ENCODE measurements around the gene APBB1. TPM values are rescaled to one million over a fixed set of nuclear protein-coding genes. Genes with fewer than 3 reads are reported as not detected.

The APBB1 gene
- total and polyA plus RNA-seq, 9 of the 15 experiments (the other 6 are each of a cell fraction or from before 2014, with no cell fraction given): 0.04 to 0.73 (median 0.40) TPM

DNA sequence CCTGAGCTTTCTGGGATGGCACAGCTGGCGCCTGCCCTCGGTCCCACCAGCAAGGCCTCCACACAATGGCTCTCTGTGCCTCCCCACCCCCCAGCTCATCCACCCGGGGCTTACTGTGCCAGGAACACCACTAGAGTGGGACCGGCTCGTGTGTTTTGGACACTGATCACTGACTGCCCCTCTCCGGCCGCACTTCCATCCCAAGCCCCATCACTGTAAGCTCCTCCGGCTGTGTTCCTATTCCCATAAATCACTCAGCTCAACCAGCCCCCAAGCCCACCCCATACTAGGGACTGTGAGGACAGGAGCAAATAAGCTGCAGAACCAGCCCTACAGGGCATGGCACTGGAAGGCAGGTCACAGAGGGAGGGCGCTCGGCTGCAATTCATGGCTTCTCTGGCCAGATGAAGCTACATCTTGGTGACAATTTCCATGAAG lies 7.3 kb downstream of the APBB1 start (continued):
- TF ChIP-seq, protein P1, sequence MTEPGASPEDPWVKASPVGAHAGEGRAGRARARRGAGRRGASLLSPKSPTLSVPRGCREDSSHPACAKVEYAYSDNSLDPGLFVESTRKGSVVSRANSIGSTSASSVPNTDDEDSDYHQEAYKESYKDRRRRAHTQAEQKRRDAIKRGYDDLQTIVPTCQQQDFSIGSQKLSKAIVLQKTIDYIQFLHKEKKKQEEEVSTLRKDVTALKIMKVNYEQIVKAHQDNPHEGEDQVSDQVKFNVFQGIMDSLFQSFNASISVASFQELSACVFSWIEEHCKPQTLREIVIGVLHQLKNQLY (CRISPR knock-in tag; conservative IDR thresholded peaks at IDR 0.05): no peak
- no peak for TF ChIP-seq DIDO1 (tag; IDR thresholded peaks at IDR 0.05; ENCODE audit: low read depth)
- TF ChIP-seq, protein P2, sequence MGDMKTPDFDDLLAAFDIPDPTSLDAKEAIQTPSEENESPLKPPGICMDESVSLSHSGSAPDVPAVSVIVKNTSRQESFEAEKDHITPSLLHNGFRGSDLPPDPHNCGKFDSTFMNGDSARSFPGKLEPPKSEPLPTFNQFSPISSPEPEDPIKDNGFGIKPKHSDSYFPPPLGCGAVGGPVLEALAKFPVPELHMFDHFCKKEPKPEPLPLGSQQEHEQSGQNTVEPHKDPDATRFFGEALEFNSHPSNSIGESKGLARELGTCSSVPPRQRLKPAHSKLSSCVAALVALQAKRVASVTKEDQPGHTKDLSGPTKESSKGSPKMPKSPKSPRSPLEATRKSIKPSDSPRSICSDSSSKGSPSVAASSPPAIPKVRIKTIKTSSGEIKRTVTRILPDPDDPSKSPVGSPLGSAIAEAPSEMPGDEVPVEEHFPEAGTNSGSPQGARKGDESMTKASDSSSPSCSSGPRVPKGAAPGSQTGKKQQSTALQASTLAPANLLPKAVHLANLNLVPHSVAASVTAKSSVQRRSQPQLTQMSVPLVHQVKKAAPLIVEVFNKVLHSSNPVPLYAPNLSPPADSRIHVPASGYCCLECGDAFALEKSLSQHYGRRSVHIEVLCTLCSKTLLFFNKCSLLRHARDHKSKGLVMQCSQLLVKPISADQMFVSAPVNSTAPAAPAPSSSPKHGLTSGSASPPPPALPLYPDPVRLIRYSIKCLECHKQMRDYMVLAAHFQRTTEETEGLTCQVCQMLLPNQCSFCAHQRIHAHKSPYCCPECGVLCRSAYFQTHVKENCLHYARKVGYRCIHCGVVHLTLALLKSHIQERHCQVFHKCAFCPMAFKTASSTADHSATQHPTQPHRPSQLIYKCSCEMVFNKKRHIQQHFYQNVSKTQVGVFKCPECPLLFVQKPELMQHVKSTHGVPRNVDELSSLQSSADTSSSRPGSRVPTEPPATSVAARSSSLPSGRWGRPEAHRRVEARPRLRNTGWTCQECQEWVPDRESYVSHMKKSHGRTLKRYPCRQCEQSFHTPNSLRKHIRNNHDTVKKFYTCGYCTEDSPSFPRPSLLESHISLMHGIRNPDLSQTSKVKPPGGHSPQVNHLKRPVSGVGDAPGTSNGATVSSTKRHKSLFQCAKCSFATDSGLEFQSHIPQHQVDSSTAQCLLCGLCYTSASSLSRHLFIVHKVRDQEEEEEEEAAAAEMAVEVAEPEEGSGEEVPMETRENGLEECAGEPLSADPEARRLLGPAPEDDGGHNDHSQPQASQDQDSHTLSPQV (IDR thresholded peaks at IDR 0.05): no peak

DNA sequence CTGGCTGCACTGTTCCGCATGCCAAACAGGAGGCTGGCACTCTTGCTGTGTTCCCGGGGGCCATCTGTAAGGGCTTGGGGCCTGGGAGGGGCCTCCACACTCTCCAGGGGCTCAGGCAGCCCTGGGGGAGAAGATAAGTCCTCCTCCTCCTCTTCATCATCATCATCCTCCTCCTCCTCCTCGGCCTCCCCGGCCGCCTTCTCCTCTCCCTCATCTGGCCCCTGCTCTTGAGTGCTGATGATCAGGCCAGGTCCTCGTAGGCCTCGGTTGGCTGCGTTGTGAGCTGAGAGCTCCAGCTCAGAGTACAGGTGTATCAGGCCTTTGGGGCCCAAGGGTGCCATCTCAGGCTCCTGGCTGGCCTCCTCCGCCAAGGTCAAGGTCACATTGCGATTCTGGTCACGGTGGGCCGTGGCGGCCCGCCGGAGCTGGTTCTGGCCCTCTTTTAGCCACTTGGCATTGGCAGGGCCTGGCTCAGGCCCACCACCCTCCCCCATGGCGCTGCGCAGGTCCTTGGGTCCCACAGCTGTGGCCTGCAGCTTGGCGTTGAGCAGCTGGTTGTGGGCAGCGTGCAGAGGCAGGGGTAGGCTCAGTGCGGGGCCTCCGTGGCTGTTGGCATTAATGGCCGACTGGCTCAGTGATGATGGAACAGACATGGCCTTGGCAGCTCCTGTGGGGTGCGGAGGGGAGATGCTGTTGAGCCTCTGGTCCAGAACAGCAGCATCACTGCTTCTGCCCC lies 8.0 kb downstream of the APBB1 start:
- 24% methylated on average over 20 of the region's 23 CpGs for WGBS (ENCODE audit: insufficient coverage, low coverage, missing lambda C conversion rate)
- CTCF ChIA-PET (ENCODE audit: low intra/inter-chr PET ratio): no interaction called here
- H3K27me3 ChIP-seq (ENCODE audit: control insufficient read depth in 2 of 2, insufficient read depth in 2 of 2, low read length in 2 of 2): peaks cover 32 to 50% of the 10 kb centered on the region in 2 experiments; a peak in 4 of 5 replicates
- no peaks in the 10 kb centered on the region for H3K79me2 ChIP-seq (ENCODE audit: control insufficient read depth, insufficient read depth, low read length)
- H3K4me2 ChIP-seq (ENCODE audit: insufficient read depth, low read length): no peak overlapping the region
- in situ Hi-C loops (cut with MboI) (no loop called here), intact Hi-C loops (cut with micrococcal nuclease) (no loop called here)
- DNase-seq (ENCODE audit: extremely low read depth in 1 of 4, low spot score in 3 of 4) (no peak), FAIRE-seq (no peak), ATAC-seq (no peak)
- no peak overlapping the region for H3K27ac ChIP-seq (ENCODE audit: extremely low read depth, low read depth, low read length)
- peaks cover 2 to 9% of the 10 kb centered on the region in 2 experiments; a peak in 2 of 5 replicates for H3K4me1 ChIP-seq (replicated peaks in 1 of 2; ENCODE audit: control insufficient read depth in 2 of 2, insufficient read depth in 2 of 2, low read length in 2 of 2)
- no peak overlapping the region for H3K9ac ChIP-seq (ENCODE audit: insufficient read depth in 1 of 2, low read depth in 2 of 2, low read length in 2 of 2)
- POLR2A ChIA-PET: interaction anchor here (0.7 to 1.7 kb wide), 4 partner anchors 8 to 566 kb away, joined by 3 to 11 read pairs (median 3); partner anchors contain the start of gene APBB1
- H3K4me3 ChIP-seq: no peak overlapping the region
- 0 out of 2 replicates have a peak, but pooled peaks cover 3% of the 10 kb centered on the region for H4K20me1 ChIP-seq (replicated peaks; ENCODE audit: control insufficient read depth, insufficient read depth, low read length)
- H3K9me3 ChIP-seq (replicated peaks; ENCODE audit: control insufficient read depth, insufficient read depth, low read depth, low read length): no peaks in the 10 kb centered on the region
- H3K9me1 ChIP-seq (ENCODE audit: control insufficient read depth, insufficient read depth, low read length): no peaks in the 10 kb centered on the region
- no peak overlapping the region for H2AFZ ChIP-seq (ENCODE audit: low read depth, low read length)
- no peaks in the 10 kb centered on the region for H3K36me3 ChIP-seq (ENCODE audit: control insufficient read depth, insufficient read depth, low read length)
- no TSS peak for BruUV-seq (replicated peaks)
- TF ChIP-seq NBN (IDR thresholded peaks at IDR 0.05; ENCODE audit: low read depth): no peak
- no peak for TF ChIP-seq PCBP2 (IDR thresholded peaks at IDR 0.05; ENCODE audit: low read depth, low read length, poor library complexity, severe bottlenecking)
- no peak for TF ChIP-seq MEF2A (IDR thresholded peaks at IDR 0.05; ENCODE audit: control insufficient read depth, low read depth, low read length)
- TF ChIP-seq GATAD2A (IDR thresholded peaks at IDR 0.05): no peak
- TF ChIP-seq, protein P3, sequence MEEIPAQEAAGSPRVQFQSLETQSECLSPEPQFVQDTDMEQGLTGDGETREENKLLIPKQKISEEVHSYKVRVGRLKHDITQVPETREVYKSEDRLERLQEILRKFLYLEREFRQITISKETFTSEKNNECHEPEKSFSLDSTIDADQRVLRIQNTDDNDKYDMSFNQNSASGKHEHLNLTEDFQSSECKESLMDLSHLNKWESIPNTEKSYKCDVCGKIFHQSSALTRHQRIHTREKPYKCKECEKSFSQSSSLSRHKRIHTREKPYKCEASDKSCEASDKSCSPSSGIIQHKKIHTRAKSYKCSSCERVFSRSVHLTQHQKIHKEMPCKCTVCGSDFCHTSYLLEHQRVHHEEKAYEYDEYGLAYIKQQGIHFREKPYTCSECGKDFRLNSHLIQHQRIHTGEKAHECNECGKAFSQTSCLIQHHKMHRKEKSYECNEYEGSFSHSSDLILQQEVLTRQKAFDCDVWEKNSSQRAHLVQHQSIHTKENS (CRISPR knock-in tag; IDR thresholded peaks at IDR 0.05): no peak
- TF ChIP-seq NR3C1 (CRISPR knock-in tag; IDR thresholded peaks at IDR 0.05): no peak

Measured in K562 (cell line).